HEK293 (cell line): ENCODE measurements around the gene COL18A1.

Experiments used
- CTCF ChIA-PET: fragments of 350-600 bp; formaldehyde crosslinking; extraction: SDS; loops from one replicate; lab custom pipeline; 2021; ENCODE audit warnings: antibody characterized with exemption; lab: Yijun Ruan, JAX
- POLR2A ChIA-PET: fragments of 300-600 bp; formaldehyde crosslinking; extraction: SDS; loops from one replicate; lab custom pipeline; 2020; ENCODE audit warnings: antibody characterized with exemption, inconsistent platforms; lab: Yijun Ruan, JAX
- H3K27ac ChIP-seq: fragments of 200-500 bp; sonication (Bioruptor generic); 2 replicates; pipeline ENCODE4 v1.5.1; 2014; ENCODE audit warnings: low read depth, low read length, control low read depth, inconsistent platforms; ENCODE audit errors: extremely low read depth
- H3K36me3 ChIP-seq, 2 experiments: fragments of 200-500 bp in 1 of 2; sonication (Bioruptor generic) in 1 of 2; 1 replicate in 1 of 2; 2 replicates in 1 of 2; pipeline ENCODE4 v1.5.1; 2014 to 2017; ENCODE audit warnings: inconsistent platforms in 2 of 2, low read length in 2 of 2; ENCODE audit not compliant: control insufficient read depth in 2 of 2, insufficient read depth in 1 of 2
- H3K4me1 ChIP-seq: fragments of 200-500 bp; sonication (Bioruptor generic); 2 replicates; pipeline ENCODE4 v1.5.1; 2014; ENCODE audit warnings: mild to moderate bottlenecking, low read length, inconsistent platforms; ENCODE audit not compliant: control insufficient read depth, insufficient read depth
- H3K4me3 ChIP-seq: 2 replicates; pipeline ENCODE4 v1.5.1; 2011; ENCODE audit warnings: low read depth, mild to moderate bottlenecking, control low read depth, low read length, moderate library complexity
- H3K9me3 ChIP-seq: fragments of 200-500 bp; sonication (Bioruptor generic); 2 replicates; pipeline ENCODE4 v1.5.1; 2014; ENCODE audit warnings: low read depth, low read length, inconsistent platforms; ENCODE audit not compliant: control insufficient read depth, insufficient read depth
- GFI1B ChIP-seq: fragments of 450-650 bp; formaldehyde crosslinking; IDR thresholded peaks from 2 replicates; pipeline ENCODE4 v1.5.1; 2016; ENCODE audit warnings: missing biosample characterization, missing genetic modification characterization
- GLIS1 ChIP-seq: fragments of 450-650 bp; formaldehyde crosslinking; IDR thresholded peaks from 2 replicates; pipeline ENCODE4 v1.5.1; 2016; ENCODE audit warnings: missing biosample characterization, missing genetic modification characterization
- KLF16 ChIP-seq: fragments of 450-650 bp; formaldehyde crosslinking; IDR thresholded peaks from 2 replicates; pipeline ENCODE4 v1.5.1; 2017; ENCODE audit warnings: missing biosample characterization, missing genetic modification characterization
- KLF8 ChIP-seq: fragments of 450-650 bp; formaldehyde crosslinking; IDR thresholded peaks from 2 replicates; pipeline ENCODE4 v1.5.1; 2016; ENCODE audit warnings: missing biosample characterization, missing genetic modification characterization
- PRDM1 ChIP-seq: fragments of 450-650 bp; formaldehyde crosslinking; IDR thresholded peaks from 2 replicates; pipeline ENCODE4; 2016; ENCODE audit warnings: missing biosample characterization, missing genetic modification characterization
- PRDM10 ChIP-seq: fragments of 450-650 bp; formaldehyde crosslinking; IDR thresholded peaks from 2 replicates; pipeline ENCODE4 v1.5.1; 2016; ENCODE audit warnings: missing biosample characterization, missing genetic modification characterization
- ZNF140 ChIP-seq: fragments of 450-650 bp; formaldehyde crosslinking; IDR thresholded peaks from 2 replicates; pipeline ENCODE4 v1.5.1; 2016; ENCODE audit warnings: missing biosample characterization, missing genetic modification characterization
- ZNF18 ChIP-seq: fragments of 450-650 bp; formaldehyde crosslinking; IDR thresholded peaks from 2 replicates; pipeline ENCODE4 v1.5.1; 2016; ENCODE audit warnings: missing biosample characterization, missing genetic modification characterization
- ZNF292 ChIP-seq: fragments of 450-650 bp; formaldehyde crosslinking; IDR thresholded peaks from 2 replicates; pipeline ENCODE4 v1.5.1; 2016; ENCODE audit warnings: low read depth, missing biosample characterization, missing genetic modification characterization, borderline replicate concordance
- ZNF341 ChIP-seq: fragments of 450-650 bp; formaldehyde crosslinking; IDR thresholded peaks from 2 replicates; pipeline ENCODE4; 2016; ENCODE audit warnings: low read depth, missing biosample characterization, missing genetic modification characterization
- ZNF350 ChIP-seq: fragments of 450-650 bp; formaldehyde crosslinking; IDR thresholded peaks from 2 replicates; pipeline ENCODE4 v1.5.0; 2017; ENCODE audit warnings: missing biosample characterization, mild to moderate bottlenecking, missing genetic modification characterization
- ZNF449 ChIP-seq: fragments of 450-650 bp; formaldehyde crosslinking; IDR thresholded peaks from 2 replicates; pipeline ENCODE4 v1.5.1; 2017; ENCODE audit warnings: missing biosample characterization, mild to moderate bottlenecking, missing genetic modification characterization, moderate library complexity
- ZNF473 ChIP-seq: fragments of 450-650 bp; formaldehyde crosslinking; IDR thresholded peaks from 2 replicates; pipeline ENCODE4 v1.5.1; 2017; ENCODE audit warnings: missing biosample characterization, missing genetic modification characterization
- ZNF513 ChIP-seq: fragments of 450-650 bp; IDR thresholded peaks from 2 replicates; pipeline ENCODE4 v1.5.1; 2018; ENCODE audit warnings: missing biosample characterization, missing genetic modification characterization
- ZNF555 ChIP-seq: fragments of 450-650 bp; formaldehyde crosslinking; conservative IDR thresholded peaks from 2 replicates; pipeline ENCODE4 v1.5.1; 2017; ENCODE audit warnings: missing biosample characterization, mild to moderate bottlenecking, missing genetic modification characterization, inconsistent platforms
- ZNF558 ChIP-seq: fragments of 450-650 bp; formaldehyde crosslinking; IDR thresholded peaks from 2 replicates; pipeline ENCODE4 v1.5.1; 2016; ENCODE audit warnings: missing biosample characterization, missing genetic modification characterization
- ZNF585B ChIP-seq: fragments of 450-650 bp; formaldehyde crosslinking; IDR thresholded peaks from 2 replicates; pipeline ENCODE4 v1.5.1; 2016; ENCODE audit warnings: missing biosample characterization, missing genetic modification characterization
- ZNF596 ChIP-seq: fragments of 450-650 bp; IDR thresholded peaks from 2 replicates; pipeline ENCODE4 v1.5.0; 2018; ENCODE audit warnings: missing biosample characterization, mild to moderate bottlenecking, missing genetic modification characterization, moderate library complexity
- ZNF624 ChIP-seq: fragments of 450-650 bp; formaldehyde crosslinking; IDR thresholded peaks from 2 replicates; pipeline ENCODE4 v1.5.1; 2017; ENCODE audit warnings: missing biosample characterization, missing genetic modification characterization
- ZNF626 ChIP-seq: fragments of 450-650 bp; sonication (Bioruptor Pico); formaldehyde crosslinking; IDR thresholded peaks from 2 replicates; pipeline ENCODE4 v1.5.1; 2018; ENCODE audit warnings: missing biosample characterization, missing genetic modification characterization, inconsistent platforms
- ZNF658 ChIP-seq: fragments of 450-650 bp; formaldehyde crosslinking; IDR thresholded peaks from 2 replicates; pipeline ENCODE4; 2016; ENCODE audit warnings: missing biosample characterization, missing genetic modification characterization
- ZNF747 ChIP-seq: fragments of 450-650 bp; formaldehyde crosslinking; IDR thresholded peaks from 2 replicates; pipeline ENCODE4 v1.5.1; 2016; ENCODE audit warnings: missing biosample characterization, missing genetic modification characterization
- ZXDB ChIP-seq: fragments of 450-650 bp; formaldehyde crosslinking; IDR thresholded peaks from 2 replicates; pipeline ENCODE4 v1.5.1; 2016; ENCODE audit warnings: missing biosample characterization, missing genetic modification characterization

The COL18A1 gene

GRCh38 chr21:45451091-45451740 lies 46.3 kb downstream of the COL18A1 start:
- CTCF ChIA-PET, result interaction anchor here (1.2 kb wide), 1 partner anchor 12 kb away, joined by 3 read pairs; no protein-coding TSS in a partner anchor
- H3K9me3 ChIP-seq, result no peaks in the 10 kb centered on the region
- no peak overlapping the region for H3K27ac ChIP-seq
- POLR2A ChIA-PET, result no interaction called here
- no peaks in the 10 kb centered on the region for H3K4me1 ChIP-seq
- H3K4me3 ChIP-seq, result no peak overlapping the region
- H3K36me3 ChIP-seq, result peaks cover 0 to 8% of the 10 kb centered on the region in 2 experiments; a peak in 1 of 3 replicates
- TF ChIP-seq ZNF626 (tag by site-specific recombination) (no peak), ZNF658 (tag by site-specific recombination) (no peak), ZNF624 (tag by site-specific recombination) (no peak), ZXDB (no peak), GFI1B (tag by site-specific recombination) (no peak), PRDM10 (tag by site-specific recombination) (no peak), ZNF350 (tag by site-specific recombination) (no peak), ZNF555 (tag by site-specific recombination) (no peak)

- H3K36me3 ChIP-seq, result peaks cover 0 to 8% of the 10 kb centered on the region in 2 experiments; a peak in 1 of 3 replicates
- CTCF ChIA-PET, result interaction anchor here (0.5 to 1.2 kb wide), 2 partner anchors 12 to 410 kb away, joined by 3 read pairs; no protein-coding TSS in a partner anchor
- no peak overlapping the region for H3K4me3 ChIP-seq
- POLR2A ChIA-PET, result no interaction called here
- no peak for TF ChIP-seq ZNF513
- no peak for TF ChIP-seq ZNF747 (tag by site-specific recombination)
- TF ChIP-seq ZNF558 (tag by site-specific recombination), result no peak
- TF ChIP-seq ZNF585B (tag by site-specific recombination), result no peak
- TF ChIP-seq ZNF140 (tag by site-specific recombination), result no peak
- H3K4me1 ChIP-seq, result no peaks in the 10 kb centered on the region
- no peaks in the 10 kb centered on the region for H3K9me3 ChIP-seq
- H3K27ac ChIP-seq, result no peak overlapping the region
Observed at GRCh38 chr21:45451771-45452182, 46.8 kb downstream of the COL18A1 start.

GRCh38 chr21:45452696-45453307 lies 47.8 kb downstream of the COL18A1 start:
- peaks cover 0 to 10% of the 10 kb centered on the region in 2 experiments; a peak in 1 of 3 replicates for H3K36me3 ChIP-seq
- no peaks in the 10 kb centered on the region for H3K9me3 ChIP-seq
- ChIA-PET CTCF (interaction anchor here (0.5 to 1.1 kb wide), 2 partner anchors 11 to 160 kb away, joined by 3 to 4 read pairs; no protein-coding TSS in a partner anchor), POLR2A (no interaction called here)
- no peak overlapping the region for H3K4me3 ChIP-seq
- H3K4me1 ChIP-seq, result no peaks in the 10 kb centered on the region
- H3K27ac ChIP-seq, result no peak overlapping the region
- TF ChIP-seq GLIS1, result no peak
- no peak for TF ChIP-seq ZNF292 (tag by site-specific recombination)
- no peak for TF ChIP-seq ZNF626 (tag by site-specific recombination)
- no peak for TF ChIP-seq KLF8 (tag by site-specific recombination)
- no peak for TF ChIP-seq ZNF473 (tag by site-specific recombination)
- no peak for TF ChIP-seq ZNF596 (tag by site-specific recombination)
- TF ChIP-seq KLF16, result no peak
- peak; percentile 79 for TF ChIP-seq ZNF18
- TF ChIP-seq ZNF449 (tag by site-specific recombination), result no peak
- TF ChIP-seq PRDM1 (tag by site-specific recombination), result no peak
- no peak for TF ChIP-seq ZNF341 (tag by site-specific recombination)
